BLaER1 treated with 17β-estradiol and CSF1 and Interleukin-3, amounts not matched to agents 10 nM and 100 nM (cell line): ENCODE measurements around the gene RAB6B.

Experiments used
- H3K27ac ChIP-seq, 11 experiments: shearing (Covaris generic); formaldehyde crosslinking; 2 replicates each; pipeline ENCODE4 v1.8.1; 2022
- H3K27me3 ChIP-seq, 11 experiments: shearing (Covaris generic); formaldehyde crosslinking; 2 replicates each; pipeline ENCODE4 v1.8.1; 2022
- H3K36me3 ChIP-seq, 11 experiments: shearing (Covaris generic); formaldehyde crosslinking; 2 replicates each; pipeline ENCODE4 v1.8.1; 2022
- H3K4me1 ChIP-seq, 10 experiments: shearing (Covaris generic); formaldehyde crosslinking; 2 replicates each; pipeline ENCODE4 v1.8.1; 2022
- H3K4me2 ChIP-seq, 11 experiments: shearing (Covaris generic); formaldehyde crosslinking; 2 replicates each; pipeline ENCODE4 v1.8.1; 2022
- H3K4me3 ChIP-seq, 10 experiments: shearing (Covaris generic); formaldehyde crosslinking; 2 replicates each; pipeline ENCODE4 v1.8.1; 2022
- H3K9ac ChIP-seq, 11 experiments: shearing (Covaris generic); formaldehyde crosslinking; 2 replicates each; pipeline ENCODE4 v1.8.1; 2022
- H3K9me3 ChIP-seq, 11 experiments: shearing (Covaris generic); formaldehyde crosslinking; replicated peaks in 1 of 11; 2 replicates each; pipeline ENCODE4 v1.8.1; 2022
- H4K20me1 ChIP-seq, 11 experiments: shearing (Covaris generic); formaldehyde crosslinking; 2 replicates each; pipeline ENCODE4 v1.8.1; 2022
- Cebpa-rat ChIP-seq, 11 experiments: shearing (Covaris generic); IDR thresholded peaks; 2 replicates each; pipeline ENCODE4 v1.8.1; 2022

The RAB6B gene

DNA sequence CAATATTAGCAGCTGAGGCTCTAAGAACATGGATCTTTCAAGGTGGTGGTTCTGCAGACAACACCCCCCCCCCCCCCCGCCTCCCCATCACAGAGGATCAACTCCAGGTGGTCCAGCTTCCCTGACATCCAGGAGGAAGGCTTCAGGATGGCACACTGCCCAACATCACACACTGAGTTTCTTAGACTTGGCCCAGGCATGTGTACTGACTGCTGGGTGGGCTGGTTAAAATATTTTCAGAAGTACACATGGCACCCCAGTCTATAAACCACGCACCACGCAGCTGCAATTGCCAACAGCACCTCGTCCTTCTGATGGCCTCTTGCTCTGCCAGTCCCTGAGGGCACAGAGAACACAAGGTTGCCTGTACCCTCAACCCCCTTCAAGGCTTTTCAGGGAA is 68.0 kb downstream of the RAB6B start:
- no peak overlapping the region for H3K27ac ChIP-seq
- no peak overlapping the region for H3K9ac ChIP-seq
- no peak for TF ChIP-seq Cebpa-rat (IDR thresholded peaks at IDR 0.05)
- no peak overlapping the region for H3K4me2 ChIP-seq
- H3K36me3 ChIP-seq: peaks cover 17 to 42% (median 37%) of the 10 kb centered on the region in 11 experiments
- no peaks in the 10 kb centered on the region for H3K27me3 ChIP-seq
- H3K9me3 ChIP-seq: no peaks in the 10 kb centered on the region
- peaks cover 0 to 31% (median 14%) of the 10 kb centered on the region in 10 experiments; a peak in 15 of 20 replicates for H3K4me1 ChIP-seq
- peaks cover 0 to 11% (median 5%) of the 10 kb centered on the region in 11 experiments; a peak in 11 of 22 replicates for H4K20me1 ChIP-seq
- H3K4me3 ChIP-seq: no peak overlapping the region

DNA sequence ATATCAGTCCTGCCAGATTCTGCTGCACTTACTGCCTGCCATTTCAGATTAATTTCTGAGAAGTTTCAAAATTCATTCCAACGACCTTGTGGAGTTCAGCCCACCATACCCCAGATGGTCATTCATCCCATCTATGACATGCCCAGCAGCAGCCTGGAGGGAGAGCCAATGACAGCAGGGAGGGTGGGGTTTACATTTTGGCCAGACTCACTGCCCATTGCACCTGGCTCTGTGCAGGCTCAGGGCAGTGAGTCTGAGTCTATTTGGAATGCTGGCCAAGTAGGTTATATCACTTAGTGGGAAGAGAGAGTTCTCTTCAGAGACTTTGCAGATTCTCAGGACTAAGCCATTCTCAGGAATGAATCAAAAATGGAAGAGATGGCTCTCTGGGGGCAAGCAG is 68.5 kb downstream of the RAB6B start:
- no peak for TF ChIP-seq Cebpa-rat (IDR thresholded peaks at IDR 0.05)
- no peak overlapping the region for H3K4me2 ChIP-seq
- peaks cover 0 to 16% (median 11%) of the 10 kb centered on the region in 11 experiments; a peak in 14 of 22 replicates for H4K20me1 ChIP-seq
- H3K9ac ChIP-seq: no peak overlapping the region
- H3K27ac ChIP-seq: no peak overlapping the region
- H3K9me3 ChIP-seq: no peaks in the 10 kb centered on the region
- no peaks in the 10 kb centered on the region for H3K27me3 ChIP-seq
- peaks cover 0 to 36% (median 19%) of the 10 kb centered on the region in 10 experiments; a peak in 16 of 20 replicates for H3K4me1 ChIP-seq
- H3K4me3 ChIP-seq: no peak overlapping the region
- peaks cover 21 to 45% (median 42%) of the 10 kb centered on the region in 11 experiments for H3K36me3 ChIP-seq

DNA sequence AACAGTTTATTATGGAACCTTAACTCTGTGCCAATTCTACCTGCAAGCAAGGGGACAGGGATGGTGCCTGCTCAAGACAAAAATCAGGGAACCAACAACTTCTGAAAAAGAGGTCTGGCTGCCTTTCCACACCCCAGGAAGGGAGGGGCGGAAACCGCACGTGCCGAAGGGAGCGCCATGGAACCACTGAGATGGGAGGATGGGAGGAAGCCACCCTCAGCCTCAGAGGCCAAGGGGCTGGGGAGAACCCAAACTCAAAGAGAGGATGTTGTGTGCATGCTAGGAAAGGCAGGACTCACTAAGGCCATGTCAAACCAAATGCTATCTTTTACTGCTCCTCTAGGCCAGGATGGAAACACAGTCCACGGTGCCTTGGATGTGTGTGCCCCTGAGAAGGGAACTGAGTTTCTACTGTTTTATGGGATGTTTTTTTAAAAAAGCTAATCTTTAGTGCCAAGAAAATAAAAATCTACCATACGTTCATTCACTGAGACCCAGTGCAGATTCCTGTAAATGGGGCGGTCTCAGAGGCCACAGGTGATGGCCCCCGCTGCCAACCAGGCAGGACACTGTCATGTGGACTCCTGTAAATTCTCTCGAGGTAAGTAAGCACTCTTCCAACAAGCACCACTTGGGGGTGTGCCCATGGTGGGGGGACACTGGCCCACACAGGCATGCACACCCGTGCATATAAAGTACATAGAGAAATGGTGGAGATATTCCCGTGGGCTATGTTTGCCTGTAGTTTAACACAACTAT is 69.5 kb downstream of the RAB6B start:
- Histone ChIP-seq H3K4me1 (peaks cover 0 to 46% (median 29%) of the 10 kb centered on the region in 10 experiments; a peak in 16 of 20 replicates), H4K20me1 (peaks cover 0 to 26% (median 16%) of the 10 kb centered on the region in 11 experiments; a peak in 15 of 22 replicates), H3K4me2 (no peak overlapping the region), H3K9me3 (no peaks in the 10 kb centered on the region), H3K27me3 (no peaks in the 10 kb centered on the region), H3K4me3 (no peak overlapping the region), H3K27ac (no peak overlapping the region), H3K36me3 (peaks cover 31 to 55% (median 52%) of the 10 kb centered on the region in 11 experiments), H3K9ac (no peak overlapping the region)
- no peak for TF ChIP-seq Cebpa-rat (IDR thresholded peaks at IDR 0.05)

- Histone ChIP-seq H3K4me3 (no peak overlapping the region), H3K36me3 (peaks cover 42 to 67% (median 63%) of the 10 kb centered on the region in 11 experiments), H3K9ac (no peak overlapping the region), H3K27me3 (no peaks in the 10 kb centered on the region), H3K4me1 (peaks cover 0 to 51% (median 35%) of the 10 kb centered on the region in 10 experiments; a peak in 16 of 20 replicates), H3K4me2 (no peak overlapping the region), H3K27ac (no peak overlapping the region), H4K20me1 (peaks cover 0 to 37% (median 23%) of the 10 kb centered on the region in 11 experiments; a peak in 15 of 22 replicates), H3K9me3 (no peaks in the 10 kb centered on the region)
- no peak for TF ChIP-seq Cebpa-rat (IDR thresholded peaks at IDR 0.05)
Measured at GRCh38 chr3:133824961-133825485, 70.7 kb downstream of the RAB6B start.

- H3K4me1 ChIP-seq: peaks cover 0 to 39% (median 32%) of the 10 kb centered on the region in 10 experiments; a peak in 16 of 20 replicates
- H3K27me3 ChIP-seq: no peaks in the 10 kb centered on the region
- TF ChIP-seq Cebpa-rat (IDR thresholded peaks at IDR 0.05): no peak
- peak overlapping the region in 8 of 11 experiments; percentile 51 to 86 (median 74); a peak in 17 of 22 replicates for H3K4me2 ChIP-seq
- H3K4me3 ChIP-seq: peak overlapping the region in 1 of 10 experiments; percentile 18; a peak in 1 of 20 replicates
- peaks cover 0 to 56% (median 23%) of the 10 kb centered on the region in 11 experiments; a peak in 15 of 22 replicates for H4K20me1 ChIP-seq
- H3K9ac ChIP-seq: peak overlapping the region in 2 of 11 experiments; percentile 1 to 4; a peak in 1 of 22 replicates
- no peak overlapping the region for H3K27ac ChIP-seq
- H3K9me3 ChIP-seq: no peaks in the 10 kb centered on the region
- peaks cover 63 to 91% (median 85%) of the 10 kb centered on the region in 11 experiments for H3K36me3 ChIP-seq
Measured at GRCh38 chr3:133821767-133822638, 73.7 kb downstream of the RAB6B start.

- Histone ChIP-seq H3K4me3 (no peak overlapping the region), H3K4me2 (peak overlapping the region in 8 of 11 experiments; percentile 51 to 86 (median 74); a peak in 13 of 22 replicates), H3K9ac (peak overlapping the region in 2 of 11 experiments; percentile 3 to 11; a peak in 2 of 22 replicates), H3K4me1 (peaks cover 0 to 39% (median 32%) of the 10 kb centered on the region in 10 experiments; a peak in 16 of 20 replicates), H3K27ac (no peak overlapping the region), H4K20me1 (peaks cover 0 to 64% (median 23%) of the 10 kb centered on the region in 11 experiments; a peak in 15 of 22 replicates), H3K36me3 (peaks cover 73 to 95% (median 89%) of the 10 kb centered on the region in 11 experiments), H3K27me3 (no peaks in the 10 kb centered on the region), H3K9me3 (no peaks in the 10 kb centered on the region)
- TF ChIP-seq Cebpa-rat (IDR thresholded peaks at IDR 0.05): no peak
Measured at GRCh38 chr3:133820889-133821675, 74.6 kb downstream of the RAB6B start.

- H3K9me3 ChIP-seq: no peaks in the 10 kb centered on the region
- peaks cover 74 to 95% (median 89%) of the 10 kb centered on the region in 11 experiments for H3K36me3 ChIP-seq
- H3K4me3 ChIP-seq: no peak overlapping the region
Measured at GRCh38 chr3:133820129-133820528, 75.6 kb downstream of the RAB6B start.

DNA sequence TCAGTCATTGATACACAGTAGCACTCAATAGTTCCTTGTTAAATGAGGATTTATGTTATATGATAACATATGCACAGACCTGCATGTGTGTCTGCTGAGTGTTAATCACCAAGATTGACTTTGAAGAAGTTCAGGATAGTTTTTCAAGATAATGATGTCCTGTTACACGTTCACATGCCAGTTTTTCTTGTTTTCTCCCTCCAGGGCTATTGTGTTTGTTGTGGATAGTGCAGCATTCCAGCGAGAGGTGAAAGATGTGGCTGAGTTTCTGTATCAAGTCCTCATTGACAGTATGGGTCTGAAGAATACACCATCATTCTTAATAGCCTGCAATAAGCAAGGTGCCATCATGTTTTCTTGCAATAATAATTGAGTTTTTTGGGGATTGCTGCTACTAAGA is 80.3 kb downstream of the RAB6B start:
- peaks cover 86 to 95% (median 92%) of the 10 kb centered on the region in 11 experiments for H3K36me3 ChIP-seq
- H3K27me3 ChIP-seq: no peaks in the 10 kb centered on the region
- no peak for TF ChIP-seq Cebpa-rat (IDR thresholded peaks at IDR 0.05)
- H4K20me1 ChIP-seq: peaks cover 0 to 79% (median 18%) of the 10 kb centered on the region in 11 experiments; a peak in 10 of 22 replicates
- no peak overlapping the region for H3K4me3 ChIP-seq
- H3K4me1 ChIP-seq: no peaks in the 10 kb centered on the region
- H3K27ac ChIP-seq: no peak overlapping the region
- no peak overlapping the region for H3K9ac ChIP-seq
- no peaks in the 10 kb centered on the region for H3K9me3 ChIP-seq
- H3K4me2 ChIP-seq: no peak overlapping the region

More at GRCh38 chr3:133820129-133820528, 75.6 kb downstream of the RAB6B start:
- Histone ChIP-seq H3K27me3 (no peaks in the 10 kb centered on the region), H3K4me1 (peaks cover 0 to 39% (median 32%) of the 10 kb centered on the region in 10 experiments; a peak in 16 of 20 replicates), H3K27ac (no peak overlapping the region), H3K4me2 (no peak overlapping the region), H4K20me1 (peaks cover 0 to 69% (median 25%) of the 10 kb centered on the region in 11 experiments; a peak in 15 of 22 replicates), H3K9ac (no peak overlapping the region)
- no peak for TF ChIP-seq Cebpa-rat (IDR thresholded peaks at IDR 0.05)
